ENCODE measurements around the gene MSH2. TPM values are rescaled to one million over a fixed set of nuclear protein-coding genes. Genes with fewer than 3 reads are reported as not detected.

The MSH2 gene
- total and polyA plus RNA-seq, 2 donors (not counting 3 experiments of a cell fraction or from before 2014, with no cell fraction given) = 9.7 to 30.5 TPM

GRCh38 chr2:47404356-47404755, 1.4 kb downstream of the MSH2 start:
- peak overlapping the region in 1 of 3 experiments; percentile 80 for H3K4me3 ChIP-seq (replicated peaks in 1 of 3; ENCODE audit: insufficient read depth in 1 of 3, low read depth in 1 of 3, low read length in 3 of 3)
- FAIRE-seq (no peak), DNase-seq (ENCODE audit: low read depth, low spot score) (no peak)
- POLR2A ChIA-PET = interaction anchor here (0.6 kb wide), 1 partner anchor 82 kb away, joined by 3 read pairs; no protein-coding TSS in a partner anchor
- intact Hi-C loops (cut with micrococcal nuclease) (loop anchor here (5.0 kb wide), 1 partner anchor 123 kb away; no protein-coding TSS in a partner anchor), dilution Hi-C loops (cut with MboI; ENCODE audit: extremely low pct_ligation_motif_present, low sequenced_read_pairs) (no loop called here)
- H3K79me2 ChIP-seq (ENCODE audit: control insufficient read depth, insufficient read depth, low read length) = peaks cover 30% of the 10 kb centered on the region
- no peaks in the 10 kb centered on the region for H3K9me1 ChIP-seq (replicated peaks; ENCODE audit: control insufficient read depth, extremely low read depth, insufficient read depth, low read length)
- no peak overlapping the region for H2AFZ ChIP-seq (ENCODE audit: low read depth, low read length)
- no TSS peak for BruUV-seq (replicated peaks)
- no peaks in the 10 kb centered on the region for H3K36me3 ChIP-seq (ENCODE audit: control insufficient read depth in 2 of 2, extremely low read depth in 1 of 2, insufficient read depth in 2 of 2, low read length in 2 of 2)
- peak overlapping the region; percentile 89 for H3K4me2 ChIP-seq (ENCODE audit: insufficient read depth, low read length)
- CTCF ChIA-PET = interaction anchor here (0.7 to 2.6 kb wide), 7 partner anchors 11 to 363 kb away, joined by 3 to 18 read pairs (median 8); no protein-coding TSS in a partner anchor
- TF ChIP-seq POLR2A (IDR thresholded peaks at IDR 0.05; ENCODE audit: low read depth, low read length) = no peak
- TF ChIP-seq FOS (IDR thresholded peaks at IDR 0.05; ENCODE audit: borderline replicate concordance, insufficient read depth, low read length) = no peak
- no peak for TF ChIP-seq CTCF (IDR thresholded peaks at IDR 0.05; ENCODE audit: extremely low read depth in 1 of 2, insufficient read depth in 1 of 2, low read depth in 1 of 2, low read length in 2 of 2)
- no peak for TF ChIP-seq POLR2AphosphoS5 (IDR thresholded peaks at IDR 0.05; ENCODE audit: insufficient read depth, low read depth, low read length)
- no peak for TF ChIP-seq GATA2 (IDR thresholded peaks at IDR 0.05; ENCODE audit: insufficient read depth, insufficient read length, low read depth, low read length)
- no peak for TF ChIP-seq JUN (IDR thresholded peaks at IDR 0.05; ENCODE audit: borderline replicate concordance, insufficient read depth, insufficient read length, low read depth)
- no peak for TF ChIP-seq MAX (IDR thresholded peaks at IDR 0.05; ENCODE audit: insufficient read depth, insufficient read length)
- no peak overlapping the region for H3K27ac ChIP-seq (ENCODE audit: insufficient read depth, low read depth, low read length)
- H3K4me1 ChIP-seq (ENCODE audit: control insufficient read depth, extremely low read depth, insufficient read depth, low read length) = peaks cover 14% of the 10 kb centered on the region
- no peak overlapping the region for H3K9ac ChIP-seq (replicated peaks; ENCODE audit: extremely low read depth, insufficient read depth, low read length)
- no peaks in the 10 kb centered on the region for H3K27me3 ChIP-seq (ENCODE audit: control insufficient read depth in 2 of 2, insufficient read depth in 2 of 2, low read length in 2 of 2)
- no peaks in the 10 kb centered on the region for H3K9me3 ChIP-seq (replicated peaks; ENCODE audit: control insufficient read depth, insufficient read depth, low read length)
- H4K20me1 ChIP-seq (replicated peaks; ENCODE audit: control insufficient read depth, extremely low read depth, insufficient read depth, low read length) = no peaks in the 10 kb centered on the region
